D721Med (cell line): ENCODE data around the gene ASB9.

Experiments
- DNase-seq: peaks from one replicate; pipeline ENCODE4 v3.0.0; 2011; ENCODE audit warnings: low spot score; ENCODE audit not compliant: insufficient read length
- FAIRE-seq: peaks from 2 replicates; lab custom pipeline; 2011; peaks lifted over from hg19 to GRCh38; lab: Jason Lieb, UNC
- CTCF ChIP-seq: IDR thresholded peaks from 2 replicates; pipeline ENCODE4 v1.5.1; 2012; ENCODE audit warnings: mild to moderate bottlenecking, control low read depth; ENCODE audit not compliant: insufficient read depth; ENCODE audit errors: missing control alignments

ASB9 gene

GRCh38 chrX:15301924-15302323 is 32.0 kb upstream of the ASB9 start:
- no peak for FAIRE-seq
- no peak for TF ChIP-seq CTCF
- no peak for DNase-seq

GRCh38 chrX:15299941-15300851 is 30.3 kb upstream of the ASB9 start:
- FAIRE-seq (no peak), DNase-seq (no peak)
- TF ChIP-seq CTCF: peak; percentile 29

- DNase-seq: no peak
- TF ChIP-seq CTCF: no peak
- FAIRE-seq: no peak
Measured at GRCh38 chrX:15298780-15299179, 28.9 kb upstream of the ASB9 start.

- DNase-seq (no peak), FAIRE-seq (no peak)
- TF ChIP-seq CTCF: no peak
Measured at GRCh38 chrX:15298201-15298600, 28.3 kb upstream of the ASB9 start.

- FAIRE-seq (no peak), DNase-seq (no peak)
- no peak for TF ChIP-seq CTCF
Measured at GRCh38 chrX:15293451-15293850, 23.6 kb upstream of the ASB9 start.

GRCh38 chrX:15292861-15293260 is 23.0 kb upstream of the ASB9 start:
- DNase-seq: no peak
- no peak for TF ChIP-seq CTCF
- no peak for FAIRE-seq

GRCh38 chrX:15277604-15278003 is 7.7 kb upstream of the ASB9 start:
- FAIRE-seq: no peak
- no peak for TF ChIP-seq CTCF

More at GRCh38 chrX:15277604-15278003, 7.7 kb upstream of the ASB9 start:
- no peak for DNase-seq
